GM21515 (cell line): ENCODE data around the gene RNF182.
"Not testable (repeated sequence)": the region's sequence is repeated elsewhere in the genome, so short reads cannot be mapped to it uniquely, and the experiment has no call there.

Experiments
- ATAC-seq: cut with Tn5 transposase; IDR thresholded peaks from one replicate; pipeline ENCODE4 v1.9.1; 2021; ENCODE audit not compliant: unreplicated experiment

The RNF182 gene

GRCh38 chr6:13924949-13925881 lies at the start of gene RNF182:
Gene RNF182 (plus strand): TSS chr6:13924952. CDS start chr6:13977120, 52,168 bp downstream.
- no peak for ATAC-seq

GRCh38 chr6:13877051-13877450 lies 47.7 kb upstream of the RNF182 start:
- no peak for ATAC-seq

- not testable (repeated sequence) for ATAC-seq
Measured at GRCh38 chr6:13880061-13880663, 44.6 kb upstream of the RNF182 start.

- no peak for ATAC-seq
Measured at GRCh38 chr6:13881621-13882165, 43.1 kb upstream of the RNF182 start.

- no peak for ATAC-seq
Measured at GRCh38 chr6:13883966-13884365, 40.8 kb upstream of the RNF182 start.

GRCh38 chr6:13884397-13884796 lies 40.4 kb upstream of the RNF182 start:
- no peak for ATAC-seq

- no peak for ATAC-seq
Measured at GRCh38 chr6:13885601-13886000, 39.2 kb upstream of the RNF182 start.

- ATAC-seq, result no peak
Measured at GRCh38 chr6:13886949-13887348, 37.8 kb upstream of the RNF182 start.

- ATAC-seq, result no peak
Measured at GRCh38 chr6:13892017-13892645, 32.6 kb upstream of the RNF182 start.

GRCh38 chr6:13902922-13903321 lies 21.8 kb upstream of the RNF182 start:
- no peak for ATAC-seq

GRCh38 chr6:13903364-13903763 lies 21.4 kb upstream of the RNF182 start:
- ATAC-seq, result no peak

- no peak for ATAC-seq
Measured at GRCh38 chr6:13907001-13907350, 17.8 kb upstream of the RNF182 start.

GRCh38 chr6:13907614-13908215 lies 17.0 kb upstream of the RNF182 start:
- ATAC-seq, result no peak

- no peak for ATAC-seq
Measured at GRCh38 chr6:13908955-13909381, 15.8 kb upstream of the RNF182 start.

- no peak for ATAC-seq
Measured at GRCh38 chr6:13910443-13910842, 14.3 kb upstream of the RNF182 start.

GRCh38 chr6:13911337-13911736 lies 13.4 kb upstream of the RNF182 start:
- no peak for ATAC-seq

GRCh38 chr6:13913226-13914001 lies 11.3 kb upstream of the RNF182 start:
- ATAC-seq, result no peak

- ATAC-seq, result no peak
Measured at GRCh38 chr6:13914351-13914750, 10.4 kb upstream of the RNF182 start.

GRCh38 chr6:13915561-13916229 lies 9.1 kb upstream of the RNF182 start:
- ATAC-seq, result no peak
